Measurements from ENCODE around the gene ZNF91.

DNA sequence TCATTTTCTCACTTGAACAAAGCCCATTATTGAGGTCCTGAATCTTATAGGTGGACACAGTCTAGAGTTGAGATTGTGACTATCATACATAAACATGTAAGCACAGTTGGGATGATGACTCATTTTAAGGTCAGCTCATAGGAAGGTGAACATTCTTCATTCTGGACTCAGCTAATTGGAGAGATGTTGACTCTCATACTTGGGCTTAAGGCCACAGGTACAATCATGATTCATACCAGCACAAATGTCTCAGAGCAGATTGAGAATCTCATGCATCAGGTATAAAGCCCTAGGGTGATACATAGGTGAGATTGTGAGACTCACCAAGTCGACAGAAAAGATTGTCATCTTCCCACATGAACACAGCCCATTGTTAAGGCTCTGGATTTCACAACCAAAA, 82.8 kb downstream of the ZNF91 start:
- TF ChIP-seq, protein P1, sequence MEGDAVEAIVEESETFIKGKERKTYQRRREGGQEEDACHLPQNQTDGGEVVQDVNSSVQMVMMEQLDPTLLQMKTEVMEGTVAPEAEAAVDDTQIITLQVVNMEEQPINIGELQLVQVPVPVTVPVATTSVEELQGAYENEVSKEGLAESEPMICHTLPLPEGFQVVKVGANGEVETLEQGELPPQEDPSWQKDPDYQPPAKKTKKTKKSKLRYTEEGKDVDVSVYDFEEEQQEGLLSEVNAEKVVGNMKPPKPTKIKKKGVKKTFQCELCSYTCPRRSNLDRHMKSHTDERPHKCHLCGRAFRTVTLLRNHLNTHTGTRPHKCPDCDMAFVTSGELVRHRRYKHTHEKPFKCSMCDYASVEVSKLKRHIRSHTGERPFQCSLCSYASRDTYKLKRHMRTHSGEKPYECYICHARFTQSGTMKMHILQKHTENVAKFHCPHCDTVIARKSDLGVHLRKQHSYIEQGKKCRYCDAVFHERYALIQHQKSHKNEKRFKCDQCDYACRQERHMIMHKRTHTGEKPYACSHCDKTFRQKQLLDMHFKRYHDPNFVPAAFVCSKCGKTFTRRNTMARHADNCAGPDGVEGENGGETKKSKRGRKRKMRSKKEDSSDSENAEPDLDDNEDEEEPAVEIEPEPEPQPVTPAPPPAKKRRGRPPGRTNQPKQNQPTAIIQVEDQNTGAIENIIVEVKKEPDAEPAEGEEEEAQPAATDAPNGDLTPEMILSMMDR (IDR thresholded peaks at IDR 0.05; ENCODE audit: insufficient read depth, low read length) = no peak
- TF ChIP-seq SPI1 (IDR thresholded peaks at IDR 0.05; ENCODE audit: borderline replicate concordance, low read depth) (no peak), REST (IDR thresholded peaks at IDR 0.05; ENCODE audit: insufficient replicate concordance, low read depth) (no peak)
